Brain microvascular endothelial cell (primary cell): ENCODE measurements around the gene MYO1G.

Experiments used
- DNase-seq: peaks from one replicate; pipeline ENCODE4 v3.0.0-alpha.2; 2020
- H3K27ac ChIP-seq: fragments of 250-450 bp; sonication (Bioruptor Pico); 2 replicates; pipeline ENCODE4 v1.5.1; 2020; ENCODE audit warnings: mild to moderate bottlenecking, moderate library complexity
- H3K27me3 ChIP-seq: fragments of 250-450 bp; sonication (Bioruptor Pico); replicated peaks from 2 replicates; pipeline ENCODE4 v1.5.1; 2020; ENCODE audit warnings: mild to moderate bottlenecking
- H3K36me3 ChIP-seq: fragments of 250-450 bp; sonication (Bioruptor Pico); replicated peaks from 2 replicates; pipeline ENCODE4 v1.5.1; 2020; ENCODE audit warnings: mild to moderate bottlenecking
- H3K4me3 ChIP-seq: 2 replicates; pipeline ENCODE4 v1.5.1; 2011; ENCODE audit warnings: low read depth, mild to moderate bottlenecking, control low read depth, low read length, moderate library complexity
- in situ Hi-C: cut with HindIII; loops from 2 replicates; pipeline ENCODE4 v1.10.0; 2017; ENCODE audit warnings: low sequenced_read_pairs, low pct_ligation_motif_present
- TF ChIP-seq, protein P1 (sequence below): IDR thresholded peaks from 2 replicates; pipeline ENCODE4 v1.5.1; 2011; ENCODE audit warnings: low read depth, mild to moderate bottlenecking, moderate library complexity, low read length, control low read depth, inconsistent platforms; ENCODE audit errors: missing control alignments

The MYO1G gene

GRCh38 chr7:44987457-44987856 lies 8.6 kb upstream of the MYO1G start:
- TF ChIP-seq, protein P1, sequence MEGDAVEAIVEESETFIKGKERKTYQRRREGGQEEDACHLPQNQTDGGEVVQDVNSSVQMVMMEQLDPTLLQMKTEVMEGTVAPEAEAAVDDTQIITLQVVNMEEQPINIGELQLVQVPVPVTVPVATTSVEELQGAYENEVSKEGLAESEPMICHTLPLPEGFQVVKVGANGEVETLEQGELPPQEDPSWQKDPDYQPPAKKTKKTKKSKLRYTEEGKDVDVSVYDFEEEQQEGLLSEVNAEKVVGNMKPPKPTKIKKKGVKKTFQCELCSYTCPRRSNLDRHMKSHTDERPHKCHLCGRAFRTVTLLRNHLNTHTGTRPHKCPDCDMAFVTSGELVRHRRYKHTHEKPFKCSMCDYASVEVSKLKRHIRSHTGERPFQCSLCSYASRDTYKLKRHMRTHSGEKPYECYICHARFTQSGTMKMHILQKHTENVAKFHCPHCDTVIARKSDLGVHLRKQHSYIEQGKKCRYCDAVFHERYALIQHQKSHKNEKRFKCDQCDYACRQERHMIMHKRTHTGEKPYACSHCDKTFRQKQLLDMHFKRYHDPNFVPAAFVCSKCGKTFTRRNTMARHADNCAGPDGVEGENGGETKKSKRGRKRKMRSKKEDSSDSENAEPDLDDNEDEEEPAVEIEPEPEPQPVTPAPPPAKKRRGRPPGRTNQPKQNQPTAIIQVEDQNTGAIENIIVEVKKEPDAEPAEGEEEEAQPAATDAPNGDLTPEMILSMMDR: no peak
- H3K27ac ChIP-seq: no peak overlapping the region
- peaks cover 30% of the 10 kb centered on the region for H3K36me3 ChIP-seq
- H3K4me3 ChIP-seq: no peak overlapping the region
- DNase-seq: no peak
- in situ Hi-C loops: no loop called here
- no peaks in the 10 kb centered on the region for H3K27me3 ChIP-seq

GRCh38 chr7:44986218-44987053 lies 7.6 kb upstream of the MYO1G start:
- peaks cover 37% of the 10 kb centered on the region for H3K36me3 ChIP-seq
- H3K27ac ChIP-seq: peak overlapping the region; percentile 86
- TF ChIP-seq, protein P1: no peak
- DNase-seq: peak; percentile 89
- in situ Hi-C loops: no loop called here
- peak overlapping the region; percentile 95 for H3K4me3 ChIP-seq
- no peaks in the 10 kb centered on the region for H3K27me3 ChIP-seq

GRCh38 chr7:44985900-44986217 lies 7.0 kb upstream of the MYO1G start:
- H3K27ac ChIP-seq: peak overlapping the region; percentile 86
- H3K4me3 ChIP-seq: peak overlapping the region; percentile 95
- no peak for DNase-seq
- in situ Hi-C loops: no loop called here
- peaks cover 40% of the 10 kb centered on the region for H3K36me3 ChIP-seq
- H3K27me3 ChIP-seq: no peaks in the 10 kb centered on the region
- TF ChIP-seq, protein P1: no peak

DNA sequence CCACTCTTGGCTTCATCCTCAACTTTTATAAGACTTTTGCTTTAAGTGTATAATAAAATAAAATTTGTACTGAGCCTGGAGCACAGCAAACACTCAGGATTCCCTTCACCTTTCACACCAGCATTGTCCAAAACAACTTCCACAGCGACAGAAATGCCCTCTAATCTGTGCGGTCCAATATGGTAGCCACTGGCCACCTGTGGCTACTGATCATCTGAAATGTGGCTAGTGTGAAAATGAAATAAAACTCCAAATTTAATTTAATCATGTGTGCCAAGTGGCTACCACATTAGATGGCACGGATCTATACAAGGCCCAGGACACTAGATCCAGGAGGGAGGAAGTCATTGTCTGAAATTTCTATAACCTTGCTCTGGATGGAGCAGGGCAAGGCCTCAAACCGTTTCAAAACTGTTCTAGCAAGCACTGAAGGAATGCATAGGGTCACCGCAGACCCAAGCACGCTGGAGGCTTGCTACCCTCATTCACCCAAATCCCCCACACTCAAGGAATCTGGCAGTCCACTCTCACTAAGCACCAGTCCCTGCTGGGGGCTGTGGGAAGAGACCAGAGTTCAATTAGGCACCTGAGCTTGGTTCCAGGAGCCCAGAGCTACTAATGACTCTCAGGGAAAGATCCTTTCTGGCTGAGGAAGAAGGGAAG lies 6.3 kb upstream of the MYO1G start:
- H3K4me3 ChIP-seq: peak overlapping the region; percentile 95
- peak overlapping the region; percentile 86 for H3K27ac ChIP-seq
- H3K36me3 ChIP-seq: peaks cover 40% of the 10 kb centered on the region
- DNase-seq: no peak
- in situ Hi-C loops: no loop called here
- TF ChIP-seq, protein P1: no peak
- H3K27me3 ChIP-seq: no peaks in the 10 kb centered on the region

DNA sequence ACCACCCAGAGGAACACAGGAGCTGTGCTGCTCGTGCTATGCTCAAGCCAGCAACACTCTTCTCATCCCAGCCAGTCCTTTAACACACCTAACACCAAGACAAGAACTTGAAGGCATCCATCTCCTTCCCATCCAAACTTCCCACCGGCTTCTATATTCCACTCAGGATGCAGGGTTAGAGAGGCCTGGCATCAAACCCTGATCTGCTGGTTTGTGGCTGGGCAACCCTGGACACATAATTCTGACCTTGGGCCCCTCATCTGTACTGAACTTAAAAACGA lies 5.6 kb upstream of the MYO1G start:
- Histone ChIP-seq H3K27me3 (no peaks in the 10 kb centered on the region), H3K36me3 (peaks cover 40% of the 10 kb centered on the region), H3K27ac (no peak overlapping the region), H3K4me3 (peak overlapping the region; percentile 95)
- TF ChIP-seq, protein P1: no peak
- no peak for DNase-seq
- in situ Hi-C loops: no loop called here
